AG09319 (cell line): ENCODE measurements around the gene CTRL.

Experiments
- DNase-seq: peaks from one replicate; pipeline ENCODE4 v3.0.0-alpha.2; 2010; ENCODE audit warnings: low read depth; ENCODE audit errors: extremely low read depth
- TF ChIP-seq, protein P1 (sequence below): IDR thresholded peaks from 2 replicates; pipeline ENCODE4 v1.5.1; 2011; ENCODE audit warnings: low read depth, mild to moderate bottlenecking, inconsistent platforms, low read length, moderate library complexity

The CTRL gene

DNA sequence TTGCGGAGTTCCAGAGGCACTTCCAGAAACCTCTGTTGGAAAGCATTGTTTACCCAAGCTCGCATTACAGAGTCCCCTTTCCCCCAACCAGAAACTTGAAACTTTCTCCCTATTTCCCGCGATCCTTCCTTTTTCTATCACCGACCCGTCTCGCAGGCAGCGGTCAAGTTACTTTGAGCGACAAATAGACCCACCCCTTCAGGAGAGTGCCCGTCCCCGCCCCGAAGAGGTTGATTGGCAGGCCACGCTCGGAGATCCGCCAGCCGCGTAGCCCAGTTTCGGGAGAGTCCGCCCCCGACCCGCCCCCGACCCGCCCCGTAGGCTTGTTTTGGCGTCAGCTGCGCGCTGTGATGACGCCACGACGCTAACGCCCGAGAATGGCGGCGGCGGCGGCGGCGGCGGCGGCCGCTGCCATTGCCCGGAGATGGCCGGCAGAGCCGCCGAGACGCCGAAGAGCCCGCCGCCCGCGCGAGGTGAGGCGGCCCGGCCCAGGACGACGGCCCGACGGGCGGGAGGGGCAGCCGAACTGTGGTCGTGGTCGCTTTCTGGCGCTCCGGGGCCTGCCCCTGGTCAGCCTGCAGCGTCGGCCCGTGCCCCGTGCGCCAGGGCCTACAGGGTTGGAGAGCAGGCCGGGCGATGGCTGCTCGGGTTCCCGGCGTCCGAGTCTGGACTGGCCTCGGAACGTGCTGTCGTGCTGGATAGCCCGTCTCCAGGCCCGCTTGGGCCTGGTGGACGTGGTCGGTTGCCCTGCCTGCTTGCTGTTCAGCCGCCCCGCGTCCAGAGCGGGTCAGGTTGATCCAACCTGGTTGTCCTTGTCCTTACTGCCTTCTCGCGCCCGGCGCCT, 38.5 kb downstream of the CTRL start, which contains the start of gene PSKH1:
TSS of gene PSKH1 (plus strand) at position 356 of the 844 bp plus-strand sequence. CDS start 15,496 bp downstream, outside the sequence.
- TF ChIP-seq, protein P1, sequence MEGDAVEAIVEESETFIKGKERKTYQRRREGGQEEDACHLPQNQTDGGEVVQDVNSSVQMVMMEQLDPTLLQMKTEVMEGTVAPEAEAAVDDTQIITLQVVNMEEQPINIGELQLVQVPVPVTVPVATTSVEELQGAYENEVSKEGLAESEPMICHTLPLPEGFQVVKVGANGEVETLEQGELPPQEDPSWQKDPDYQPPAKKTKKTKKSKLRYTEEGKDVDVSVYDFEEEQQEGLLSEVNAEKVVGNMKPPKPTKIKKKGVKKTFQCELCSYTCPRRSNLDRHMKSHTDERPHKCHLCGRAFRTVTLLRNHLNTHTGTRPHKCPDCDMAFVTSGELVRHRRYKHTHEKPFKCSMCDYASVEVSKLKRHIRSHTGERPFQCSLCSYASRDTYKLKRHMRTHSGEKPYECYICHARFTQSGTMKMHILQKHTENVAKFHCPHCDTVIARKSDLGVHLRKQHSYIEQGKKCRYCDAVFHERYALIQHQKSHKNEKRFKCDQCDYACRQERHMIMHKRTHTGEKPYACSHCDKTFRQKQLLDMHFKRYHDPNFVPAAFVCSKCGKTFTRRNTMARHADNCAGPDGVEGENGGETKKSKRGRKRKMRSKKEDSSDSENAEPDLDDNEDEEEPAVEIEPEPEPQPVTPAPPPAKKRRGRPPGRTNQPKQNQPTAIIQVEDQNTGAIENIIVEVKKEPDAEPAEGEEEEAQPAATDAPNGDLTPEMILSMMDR: no peak
- DNase-seq: peak; percentile 75

DNA sequence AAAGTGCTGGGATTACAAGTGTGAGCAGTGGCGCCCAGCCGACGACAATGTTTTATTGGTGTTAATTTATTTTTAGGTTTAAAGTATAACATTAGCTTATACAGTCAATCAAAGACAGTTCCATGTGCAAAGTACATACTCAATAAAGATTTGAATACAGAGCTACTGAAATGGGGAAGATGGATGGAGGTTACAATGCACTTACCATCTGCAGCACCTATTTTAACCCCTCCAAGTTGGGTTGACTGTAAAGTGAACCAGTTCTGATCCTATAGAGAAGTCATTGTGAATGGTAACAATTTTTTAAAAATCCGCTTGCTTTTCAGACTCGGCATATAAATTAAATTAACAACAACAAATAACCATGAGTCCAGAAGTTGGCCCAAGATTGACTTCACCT, 39.3 kb downstream of the CTRL start:
- no peak for DNase-seq
- TF ChIP-seq, protein P1: no peak

DNA sequence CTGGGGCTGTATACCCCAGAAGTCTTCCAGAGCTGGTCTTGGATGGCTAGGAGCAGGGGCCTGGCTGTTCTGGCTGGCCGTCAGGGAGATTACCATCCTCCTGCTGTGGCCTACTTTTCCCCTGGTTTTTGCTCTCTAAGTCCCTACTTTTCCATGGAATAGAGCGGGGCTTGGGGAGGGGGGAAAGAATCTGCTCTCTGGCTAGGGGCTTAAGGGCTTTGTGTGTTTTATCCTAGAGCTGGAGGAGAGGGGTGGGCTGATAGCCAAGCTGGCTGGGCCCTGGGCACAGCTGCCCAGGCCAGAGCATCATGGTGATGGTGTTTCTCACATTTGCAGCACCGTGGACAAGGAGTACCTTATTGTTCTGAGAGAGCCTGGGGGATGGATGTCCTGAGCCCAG, 43.3 kb downstream of the CTRL start:
- DNase-seq: no peak
- TF ChIP-seq, protein P1: no peak

DNA sequence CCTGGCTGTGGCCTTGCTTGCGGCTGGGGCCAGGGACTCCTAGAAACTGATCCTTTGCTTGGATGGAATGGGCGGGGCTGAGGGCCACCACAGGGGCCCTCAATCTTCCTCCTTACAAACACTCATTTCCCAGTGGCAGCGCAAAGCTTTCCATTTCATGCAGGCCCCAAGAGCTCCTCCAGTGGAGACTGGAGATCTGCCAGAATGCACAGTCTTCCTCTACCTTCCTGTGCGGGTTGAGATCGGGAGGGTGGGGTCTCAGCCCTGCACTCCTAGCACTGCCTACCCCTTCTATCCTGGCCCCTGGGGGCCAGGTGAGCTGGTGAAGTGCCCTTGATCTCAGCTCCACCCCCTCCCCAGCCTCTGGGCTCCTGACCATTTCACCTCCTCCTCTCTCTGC, 45.3 kb downstream of the CTRL start:
- DNase-seq: no peak

DNA sequence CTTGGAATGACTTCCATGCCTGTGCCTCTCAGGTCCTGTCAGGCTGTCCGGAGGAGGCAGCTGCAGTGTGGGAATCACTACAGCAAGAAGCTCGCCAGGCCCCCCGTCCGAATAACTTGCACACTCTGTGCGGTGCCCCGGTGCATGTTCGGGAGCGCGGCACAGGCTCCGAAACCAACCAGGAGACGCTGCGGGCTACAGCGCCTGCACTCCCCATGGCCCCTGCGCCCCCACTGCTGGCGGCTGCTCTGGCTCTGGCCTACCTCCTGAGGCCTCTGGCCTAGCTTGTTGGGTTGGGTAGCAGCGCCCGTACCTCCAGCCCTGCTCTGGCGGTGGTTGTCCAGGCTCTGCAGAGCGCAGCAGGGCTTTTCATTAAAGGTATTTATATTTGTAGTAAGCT, 45.7 kb downstream of the CTRL start:
- TF ChIP-seq, protein P1: no peak
- DNase-seq: no peak

More for the DNA sequence above, 45.3 kb downstream of the CTRL start:
- TF ChIP-seq, protein P1: no peak

DNA sequence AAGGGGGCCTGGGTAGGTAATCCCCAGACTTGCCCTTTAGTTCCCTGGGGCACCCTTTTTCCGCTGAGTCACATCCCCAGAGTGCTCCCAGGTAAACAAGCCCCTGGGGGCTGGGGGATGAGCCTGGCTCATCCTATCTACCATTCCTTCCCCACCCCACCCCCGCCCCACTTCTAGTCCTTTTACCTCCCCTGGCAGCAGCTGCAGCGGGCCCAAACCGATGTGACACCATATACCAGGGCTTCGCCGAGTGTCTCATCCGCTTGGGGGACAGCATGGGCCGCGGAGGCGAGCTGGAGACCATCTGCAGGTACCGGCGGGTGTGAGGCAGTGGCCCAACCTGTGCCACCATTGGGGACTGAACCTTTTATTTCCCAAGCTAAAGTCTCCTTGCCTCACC, 46.1 kb downstream of the CTRL start:
- DNase-seq: no peak
- TF ChIP-seq, protein P1: no peak

DNA sequence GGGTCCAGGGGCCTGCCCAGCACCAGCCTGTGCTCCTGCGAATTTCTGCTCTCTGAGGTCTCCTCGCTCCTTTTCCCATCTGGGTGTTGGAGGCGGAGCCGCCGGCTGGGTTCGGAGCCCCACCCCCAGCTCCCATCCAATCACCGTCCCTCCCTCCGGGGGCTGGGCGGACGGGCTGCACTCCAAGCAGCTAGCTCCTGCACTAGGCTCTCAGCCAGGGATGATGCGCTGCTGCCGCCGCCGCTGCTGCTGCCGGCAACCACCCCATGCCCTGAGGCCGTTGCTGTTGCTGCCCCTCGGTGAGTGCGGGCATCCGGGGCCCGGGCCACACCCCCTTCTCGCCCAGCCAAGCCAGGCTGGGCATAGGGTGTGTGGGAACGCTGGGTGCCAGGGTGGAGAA, 47.0 kb downstream of the CTRL start, which contains the start of gene NRN1L:
TSS of gene NRN1L (plus strand) at position 202 of the 400 bp plus-strand sequence. CDS start at position 221, 19 bp downstream.
- DNase-seq: peak; percentile 79

More for the DNA sequence above, 47.0 kb downstream of the CTRL start, which contains the start of gene NRN1L:
- TF ChIP-seq, protein P1: no peak
